Measurements from ENCODE around the gene ZNRF1. TPM values are rescaled to one million over a fixed set of nuclear protein-coding genes. Genes with fewer than 3 reads are reported as not detected.

Gene ZNRF1
- total and polyA plus RNA-seq, 2 of the 8 experiments (the other 6 are each of a cell fraction or from before 2014, with no cell fraction given): 33.5 to 52.9 TPM

GRCh38 chr16:74949309-74949708, 49.5 kb upstream of the ZNRF1 start:
- H2BK5ac ChIP-seq (ENCODE audit: low read depth, low read length): no peak overlapping the region
- H2BK12ac ChIP-seq (ENCODE audit: low read depth, low read length): no peak overlapping the region
- H3K56ac ChIP-seq (replicated peaks; ENCODE audit: insufficient read length, low read depth, low read length): no peak overlapping the region
- H3K9ac ChIP-seq (replicated peaks in 1 of 4; ENCODE audit: extremely low read depth in 1 of 4, low read depth in 3 of 4, low read length in 3 of 4): no peak overlapping the region
- DNase-seq (ENCODE audit: low read depth in 1 of 2, low spot score in 2 of 2) (no peak), FAIRE-seq (no peak)
- 85% methylated on average over 3 of the region's 3 CpGs; no CpG with 5 or more reads in 1 of the 2 experiments for WGBS, 2 experiments (ENCODE audit: extremely low coverage in 1 of 2, insufficient coverage in 1 of 2, insufficient read length in 1 of 2, insufficient replicate concordance in 2 of 2, low coverage in 1 of 2, low lambda C conversion rate in 2 of 2, missing lambda C conversion rate in 1 of 2)
- no peak overlapping the region for H3K27ac ChIP-seq (ENCODE audit: low read depth, low read length)
- H3K9me3 ChIP-seq (ENCODE audit: insufficient read depth in 2 of 2, low read depth in 1 of 2, low read length in 1 of 2): no peaks in the 10 kb centered on the region
- H4K20me1 ChIP-seq (replicated peaks in 1 of 2; ENCODE audit: control insufficient read depth in 1 of 2, insufficient read depth in 2 of 2, low read length in 2 of 2): peaks cover 0 to 2% of the 10 kb centered on the region in 2 experiments
- ChIA-PET POLR2A (ENCODE audit: partially characterized antibody) (no interaction called here), CTCF (ENCODE audit: partially characterized antibody) (no interaction called here)
- TF ChIP-seq BCL11A (IDR thresholded peaks at IDR 0.05; ENCODE audit: low read depth in 2 of 2, low read length in 2 of 2) (no peak), CEBPB (IDR thresholded peaks at IDR 0.05; ENCODE audit: low read depth, low read length) (no peak), RFX5 (IDR thresholded peaks at IDR 0.05; ENCODE audit: borderline replicate concordance, low read depth, low read length) (no peak), SP4 (IDR thresholded peaks at IDR 0.05; ENCODE audit: low read length) (no peak), FOSL1 (IDR thresholded peaks at IDR 0.05; ENCODE audit: insufficient read depth, low read depth, low read length) (no peak), SAP30 (IDR thresholded peaks at IDR 0.05; ENCODE audit: insufficient read depth, insufficient replicate concordance, low read length) (no peak), TAF7 (optimal IDR thresholded peaks at IDR 0.05; ENCODE audit: borderline replicate concordance, low read depth, low read length) (no peak), RNF2 (IDR thresholded peaks at IDR 0.05; ENCODE audit: borderline replicate concordance, low read depth, low read length, missing control alignments, poor library complexity, severe bottlenecking) (no peak), HDAC6 (IDR thresholded peaks at IDR 0.05; ENCODE audit: low read depth, low read length) (no peak), CHD2 (IDR thresholded peaks at IDR 0.05; ENCODE audit: low read length) (no peak), POLR2AphosphoS5 (IDR thresholded peaks at IDR 0.05; ENCODE audit: low read depth, low read length) (no peak), ATF3 (IDR thresholded peaks at IDR 0.05; ENCODE audit: insufficient read depth, low read depth, low read length) (no peak)
- no peak overlapping the region for H4K5ac ChIP-seq (ENCODE audit: insufficient read length, low read depth, low read length)
- H2AK5ac ChIP-seq (ENCODE audit: low read depth, low read length): no peak overlapping the region
- H2AFZ ChIP-seq (ENCODE audit: low read length): no peak overlapping the region
- H3K14ac ChIP-seq (ENCODE audit: insufficient read length): no peak overlapping the region
- no peak overlapping the region for H3K4me2 ChIP-seq (ENCODE audit: insufficient read depth in 1 of 2, low read depth in 2 of 2, low read length in 2 of 2)
- H2BK120ac ChIP-seq (replicated peaks; ENCODE audit: low read depth, low read length): no peak overlapping the region
- H3K18ac ChIP-seq (ENCODE audit: extremely low read depth, low read length): no peak overlapping the region
- no peak overlapping the region for H4K91ac ChIP-seq (replicated peaks; ENCODE audit: insufficient read length, low read length)
- no peak overlapping the region for H3K4me3 ChIP-seq (ENCODE audit: extremely low read depth in 1 of 4, insufficient read depth in 2 of 4, low read depth in 3 of 4, low read length in 4 of 4)
- H3K79me2 ChIP-seq (ENCODE audit: control insufficient read depth in 1 of 2, insufficient read depth in 2 of 2, low read length in 2 of 2): no peaks in the 10 kb centered on the region
- no peak overlapping the region for H2BK15ac ChIP-seq (ENCODE audit: low read length)
- H2BK20ac ChIP-seq (ENCODE audit: low read length): no peak overlapping the region
- H3K4me1 ChIP-seq (replicated peaks in 1 of 4; ENCODE audit: control insufficient read depth in 3 of 4, insufficient read depth in 4 of 4, low read length in 3 of 4): no peaks in the 10 kb centered on the region
- peaks cover 2% of the 10 kb centered on the region; the same call in 1 of the 2 replicates for H3K79me1 ChIP-seq (ENCODE audit: low read depth, low read length)
- H3K27me3 ChIP-seq (replicated peaks in 1 of 4; ENCODE audit: control insufficient read depth in 3 of 4, extremely low read depth in 1 of 4, insufficient read depth in 3 of 4, low read length in 3 of 4): no peaks in the 10 kb centered on the region
- no peak overlapping the region for H3K4ac ChIP-seq (replicated peaks; ENCODE audit: insufficient read length, low read depth, low read length)
- H3K23ac ChIP-seq (ENCODE audit: insufficient read length): no peak overlapping the region
- peaks cover 7 to 50% (median 27%) of the 10 kb centered on the region in 4 experiments for H3K36me3 ChIP-seq (ENCODE audit: control insufficient read depth in 2 of 4, insufficient read depth in 4 of 4, low read length in 3 of 4)
- H3K23me2 ChIP-seq (ENCODE audit: low read depth, low read length): no peaks in the 10 kb centered on the region
- H4K8ac ChIP-seq (ENCODE audit: extremely low read depth, insufficient read depth, low read length): no peak overlapping the region; the same call in 1 of the 2 replicates

Measured in H1 (cell line).